ENCODE data around the gene TTN.

GRCh38 chr2:178526256-178526655 lies 281.0 kb downstream of the TTN start:
- no peak for TF ChIP-seq TARDBP (IDR thresholded peaks at IDR 0.05)
- no peak for TF ChIP-seq ZNF384 (IDR thresholded peaks at IDR 0.05)
- no peak for TF ChIP-seq LEF1 (IDR thresholded peaks at IDR 0.05; ENCODE audit: borderline replicate concordance)
- no peak for TF ChIP-seq BHLHE40 (IDR thresholded peaks at IDR 0.05; ENCODE audit: borderline replicate concordance)
- no peak for TF ChIP-seq NFRKB (IDR thresholded peaks at IDR 0.05)
- no peak for TF ChIP-seq PKNOX1 (IDR thresholded peaks at IDR 0.05)
- no peak for TF ChIP-seq FOXM1 (IDR thresholded peaks at IDR 0.05; ENCODE audit: borderline replicate concordance)
- no peak for TF ChIP-seq ELF4 (IDR thresholded peaks at IDR 0.05)
- no peak for TF ChIP-seq SP1 (IDR thresholded peaks at IDR 0.05)
- TF ChIP-seq FOXK2 (IDR thresholded peaks at IDR 0.05) = no peak
- TF ChIP-seq SUZ12 (IDR thresholded peaks at IDR 0.05) = no peak
- no peak for TF ChIP-seq CTBP1 (IDR thresholded peaks at IDR 0.05; ENCODE audit: borderline replicate concordance)
- TF ChIP-seq FOXA1 (IDR thresholded peaks at IDR 0.05) = no peak
- no peak for TF ChIP-seq HDGF (IDR thresholded peaks at IDR 0.05; ENCODE audit: borderline replicate concordance)
